OCI-LY3 (cell line): Measurements from ENCODE around the gene IDH3A.
A peak's percentile ranks its signal among the peaks of the same experiment; 100 is the strongest.

ENCODE experiments used
- H2AFZ ChIP-seq: fragments of 200-600, 300-600 bp; shearing (Covaris generic); 2 replicates; pipeline ENCODE4 v1.6.0; 2014; ENCODE audit warnings: antibody characterized with exemption, low read depth, low read length
- H3K27ac ChIP-seq: fragments of 200-600, 300-600 bp; sonication (generic); 2 replicates; pipeline ENCODE4 v1.5.1; 2014; ENCODE audit warnings: mild to moderate bottlenecking, low read length, moderate library complexity, mixed read lengths
- H3K27me3 ChIP-seq: fragments of 200-600, 300-600 bp; sonication (generic); 2 replicates; pipeline ENCODE4 v1.6.1; 2014; ENCODE audit warnings: low read depth, low read length, mixed read lengths
- H3K36me3 ChIP-seq: fragments of 200-600, 300-600 bp; sonication (generic); replicated peaks from 2 replicates; pipeline ENCODE3; 2014; ENCODE audit warnings: low read depth, low read length, mixed read lengths
- H3K4me1 ChIP-seq: fragments of 300-600, 200-600 bp; sonication (generic); 2 replicates; pipeline ENCODE4 v1.6.1; 2014; ENCODE audit warnings: low read length, mixed read lengths
- H3K4me2 ChIP-seq: fragments of 200-600, 300-600 bp; sonication (generic); 2 replicates; pipeline ENCODE4 v1.6.1; 2014; ENCODE audit warnings: low read length, mixed read lengths
- H3K4me3 ChIP-seq: fragments of 300-600, 200-600 bp; sonication (generic); 2 replicates; pipeline ENCODE4 v1.5.1; 2014; ENCODE audit warnings: antibody characterized with exemption, mild to moderate bottlenecking, low read length, moderate library complexity
- H3K79me2 ChIP-seq: fragments of 300-600, 200-600 bp; shearing (Covaris generic); 2 replicates; pipeline ENCODE4 v1.6.1; 2014; ENCODE audit warnings: mild to moderate bottlenecking, low read length, mixed read lengths
- H3K9ac ChIP-seq: fragments of 300-600, 200-600 bp; shearing (Covaris generic); 2 replicates; pipeline ENCODE4 v1.6.0; 2014; ENCODE audit warnings: mild to moderate bottlenecking, low read length, moderate library complexity
- H3K9me3 ChIP-seq: fragments of 200-600, 300-600 bp; shearing (Covaris generic); 2 replicates; pipeline ENCODE4 v1.6.1; 2014; ENCODE audit warnings: low read length, mixed read lengths; ENCODE audit not compliant: insufficient read depth
- H4K20me1 ChIP-seq: fragments of 200-600, 300-600 bp; sonication (generic); 2 replicates; pipeline ENCODE4 v1.6.1; 2016; ENCODE audit warnings: low read length, mixed read lengths; ENCODE audit not compliant: insufficient read depth
- CTCF ChIP-seq: fragments of 200-600, 300-600 bp; sonication (generic); IDR thresholded peaks from 2 replicates; pipeline ENCODE4 v1.5.1; 2014; ENCODE audit warnings: antibody characterized with exemption, low read length, low read depth
- EZH2phosphoT487 ChIP-seq: fragments of 200-600 bp; shearing (Covaris generic); IDR thresholded peaks from 2 replicates; pipeline ENCODE4 v1.6.1; 2018; ENCODE audit warnings: antibody characterized with exemption, mixed run types, low read depth

Gene IDH3A

GRCh38 chr15:78129751-78130287, 19.3 kb upstream of the IDH3A start:
- Histone ChIP-seq H3K27me3 (no peaks in the 10 kb centered on the region), H3K4me2 (no peak overlapping the region), H4K20me1 (no peaks in the 10 kb centered on the region), H3K9me3 (no peaks in the 10 kb centered on the region), H3K36me3 (no peaks in the 10 kb centered on the region), H3K79me2 (no peaks in the 10 kb centered on the region), H3K9ac (no peak overlapping the region), H3K27ac (no peak overlapping the region), H2AFZ (no peak overlapping the region), H3K4me1 (peaks cover 14% of the 10 kb centered on the region), H3K4me3 (no peak overlapping the region)
- no peak for TF ChIP-seq EZH2phosphoT487

DNA sequence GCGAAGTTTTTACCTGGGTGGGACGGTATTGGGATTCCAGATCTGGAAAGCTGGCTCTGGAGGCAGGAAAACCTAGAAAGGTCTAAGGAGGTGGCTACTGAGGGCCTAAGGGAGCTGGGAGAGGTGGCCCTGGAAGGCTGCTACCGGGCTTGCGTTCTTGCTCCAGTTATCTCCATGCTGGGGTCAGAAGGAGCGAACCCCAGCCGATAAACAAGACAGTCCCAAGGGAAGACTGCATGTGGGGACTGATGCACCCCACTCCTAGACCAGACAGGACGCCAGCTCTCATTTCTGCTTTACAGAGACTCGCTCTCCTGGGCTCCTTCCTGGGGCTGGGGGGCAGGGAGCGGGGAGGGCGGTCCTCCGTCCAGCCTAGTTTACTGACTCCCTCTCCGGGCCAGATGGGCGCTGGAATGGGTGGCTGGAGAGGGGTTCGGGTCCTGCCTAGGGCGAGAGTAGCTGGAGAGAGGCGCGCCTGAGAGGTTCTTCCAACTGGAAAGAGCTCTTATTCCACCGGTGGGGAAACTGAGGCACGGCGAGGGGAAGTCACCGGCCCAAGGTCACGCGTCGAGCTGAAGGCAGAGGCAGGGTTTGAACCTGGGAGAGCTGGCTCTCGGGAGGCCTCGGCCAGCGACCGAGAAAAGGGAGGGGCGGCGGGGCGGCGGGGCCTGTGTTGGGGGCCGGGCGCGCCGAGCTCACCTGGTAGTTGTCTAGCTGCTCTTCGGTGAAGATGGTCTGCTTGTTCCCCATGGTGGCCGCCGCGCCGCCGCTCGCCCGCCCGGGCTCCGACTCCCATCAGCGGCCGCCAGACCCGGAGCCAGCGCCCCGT, 18.5 kb upstream of the IDH3A start:
- Histone ChIP-seq H3K36me3 (no peaks in the 10 kb centered on the region), H3K4me2 (peak overlapping the region; percentile 78), H3K4me3 (peak overlapping the region; percentile 87), H3K79me2 (no peaks in the 10 kb centered on the region), H3K27me3 (no peaks in the 10 kb centered on the region), H4K20me1 (no peaks in the 10 kb centered on the region), H3K4me1 (peaks cover 14% of the 10 kb centered on the region), H3K9ac (peak overlapping the region; percentile 91), H3K27ac (no peak overlapping the region), H3K9me3 (no peaks in the 10 kb centered on the region), H2AFZ (peak overlapping the region; percentile 55; the same call in 1 of the 2 replicates)
- TF ChIP-seq EZH2phosphoT487, result no peak
- TF ChIP-seq CTCF, result no peak

GRCh38 chr15:78131295-78132061, 17.7 kb upstream of the IDH3A start, which contains the start of gene CIB2:
Gene CIB2 (minus strand): TSS chr15:78131445. CDS start chr15:78131215, 230 bp downstream.
- Histone ChIP-seq H3K36me3 (no peaks in the 10 kb centered on the region), H2AFZ (peak within 1 kb of the TSS; percentile 55), H3K4me1 (peaks cover 14% of the 10 kb centered on the region), H3K4me2 (peak within 1 kb of the TSS; percentile 99), H3K4me3 (peak within 1 kb of the TSS; percentile 87), H3K9ac (peak within 1 kb of the TSS; percentile 91), H4K20me1 (no peaks in the 10 kb centered on the region), H3K27ac (peak within 1 kb of the TSS; percentile 28), H3K79me2 (no peaks in the 10 kb centered on the region), H3K27me3 (no peaks in the 10 kb centered on the region), H3K9me3 (no peaks in the 10 kb centered on the region)
- TF ChIP-seq EZH2phosphoT487 (no peak), CTCF (peak; percentile 71)

DNA sequence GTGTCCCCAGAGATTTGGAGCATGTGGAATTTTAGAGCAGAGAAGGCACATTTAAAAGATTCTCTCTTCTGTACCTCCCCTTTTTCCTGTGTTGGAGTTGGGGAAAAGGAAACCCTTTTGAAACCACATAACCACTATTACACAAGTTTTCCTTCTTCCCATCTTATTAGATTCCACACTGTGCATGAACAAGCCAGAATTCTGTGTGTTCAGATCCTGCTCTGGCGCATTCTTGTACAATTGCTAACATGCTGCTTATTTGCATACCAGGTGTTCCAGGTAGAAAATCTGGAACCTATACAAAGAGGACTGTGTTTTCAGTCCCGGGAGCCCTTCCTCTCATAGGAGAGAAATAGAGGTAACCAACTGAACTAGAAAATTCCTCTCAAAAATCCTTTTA, 15.4 kb upstream of the IDH3A start:
- Histone ChIP-seq H3K27ac (no peak overlapping the region), H3K4me1 (peaks cover 10% of the 10 kb centered on the region), H3K4me2 (no peak overlapping the region), H4K20me1 (no peaks in the 10 kb centered on the region), H3K9me3 (no peaks in the 10 kb centered on the region), H3K4me3 (no peak overlapping the region), H3K36me3 (no peaks in the 10 kb centered on the region), H3K27me3 (no peaks in the 10 kb centered on the region), H2AFZ (no peak overlapping the region), H3K9ac (no peak overlapping the region), H3K79me2 (no peaks in the 10 kb centered on the region)
- TF ChIP-seq CTCF (no peak), EZH2phosphoT487 (no peak)
